GM18951 (cell line): ENCODE results near the gene MYO9B.

Experiments used
- POLR2A ChIP-seq: IDR thresholded peaks from 4 replicates; pipeline ENCODE4 v1.6.1; 2011; ENCODE audit warnings: mild to moderate bottlenecking; ENCODE audit not compliant: insufficient read length, insufficient read depth; ENCODE audit errors: extremely low read depth
- in situ Hi-C: fragments of 300-500 bp; cut with MboI; formaldehyde crosslinking; loops from one replicate; pipeline ENCODE4 v1.12.0; 2022; ENCODE audit warnings: low sequenced_read_pairs, mixed read lengths, inconsistent platforms; ENCODE audit not compliant: unreplicated experiment

Gene MYO9B

DNA sequence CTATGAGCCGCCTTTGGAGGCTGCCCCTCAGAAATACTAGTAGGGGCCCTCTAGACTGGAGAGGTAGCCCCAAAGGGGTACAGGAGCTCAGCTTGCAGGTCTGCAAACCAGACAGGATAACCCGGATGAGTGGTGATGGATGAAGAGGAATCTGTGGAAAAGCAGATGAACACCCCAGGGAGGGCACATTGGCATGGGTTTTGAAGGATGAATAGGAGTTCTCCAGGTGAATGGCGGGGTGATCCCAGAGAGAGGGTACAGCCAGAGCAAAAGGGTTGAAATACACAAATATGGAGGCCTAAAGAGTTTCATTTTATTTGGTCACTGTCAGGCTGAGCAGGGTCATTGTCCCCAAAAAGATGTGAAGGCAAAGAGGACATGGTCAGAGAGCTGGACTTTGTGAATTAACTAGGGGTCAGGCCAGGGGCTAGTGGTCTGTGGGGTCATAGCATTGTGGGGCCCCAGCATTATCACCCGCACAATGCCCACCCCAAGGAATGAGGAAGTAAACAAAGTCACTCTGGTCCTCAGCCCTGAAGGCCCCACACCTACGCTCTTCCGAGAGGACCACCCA is 165.3 kb downstream of the MYO9B start:
- TF ChIP-seq POLR2A = no peak
- in situ Hi-C loops = no loop called here

DNA sequence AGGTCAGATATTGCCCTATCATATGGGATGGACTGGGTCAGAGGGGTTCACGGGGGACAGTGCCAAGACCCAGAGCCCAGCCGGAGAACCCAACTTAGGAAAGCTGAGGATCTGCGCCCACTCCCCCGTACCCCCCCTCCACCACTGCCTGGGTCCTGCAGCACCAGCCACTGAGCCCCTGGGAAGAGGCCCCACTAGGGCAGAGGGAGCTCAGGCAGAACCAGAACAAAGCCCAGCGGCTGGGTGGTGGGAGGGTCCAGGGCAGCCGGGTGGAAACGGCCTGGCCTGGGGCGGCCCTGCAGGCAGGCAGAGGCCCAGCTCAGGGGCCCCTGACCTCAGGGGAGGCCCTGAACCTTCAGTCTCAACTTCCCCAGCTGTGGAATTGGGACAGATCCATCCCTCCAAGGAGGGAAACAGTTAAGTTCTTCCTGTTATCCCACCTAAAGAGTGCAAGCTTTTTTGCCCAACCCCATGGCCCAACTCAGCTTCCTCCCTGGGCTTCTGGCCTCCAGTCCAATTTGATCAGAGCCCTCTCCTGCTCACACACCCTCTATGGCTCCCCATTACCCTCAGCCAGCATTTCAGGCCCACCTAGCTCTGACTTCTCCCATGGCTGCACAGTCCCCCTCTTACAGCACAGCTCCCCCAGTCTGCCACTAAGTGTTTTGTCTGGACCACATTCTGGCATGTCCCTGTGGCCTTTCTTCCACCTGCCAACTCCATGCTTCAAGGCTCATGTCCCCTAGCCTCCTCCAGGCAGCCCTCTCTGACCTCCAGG is 167.0 kb downstream of the MYO9B start:
- no peak for TF ChIP-seq POLR2A
- in situ Hi-C loops = no loop called here

DNA sequence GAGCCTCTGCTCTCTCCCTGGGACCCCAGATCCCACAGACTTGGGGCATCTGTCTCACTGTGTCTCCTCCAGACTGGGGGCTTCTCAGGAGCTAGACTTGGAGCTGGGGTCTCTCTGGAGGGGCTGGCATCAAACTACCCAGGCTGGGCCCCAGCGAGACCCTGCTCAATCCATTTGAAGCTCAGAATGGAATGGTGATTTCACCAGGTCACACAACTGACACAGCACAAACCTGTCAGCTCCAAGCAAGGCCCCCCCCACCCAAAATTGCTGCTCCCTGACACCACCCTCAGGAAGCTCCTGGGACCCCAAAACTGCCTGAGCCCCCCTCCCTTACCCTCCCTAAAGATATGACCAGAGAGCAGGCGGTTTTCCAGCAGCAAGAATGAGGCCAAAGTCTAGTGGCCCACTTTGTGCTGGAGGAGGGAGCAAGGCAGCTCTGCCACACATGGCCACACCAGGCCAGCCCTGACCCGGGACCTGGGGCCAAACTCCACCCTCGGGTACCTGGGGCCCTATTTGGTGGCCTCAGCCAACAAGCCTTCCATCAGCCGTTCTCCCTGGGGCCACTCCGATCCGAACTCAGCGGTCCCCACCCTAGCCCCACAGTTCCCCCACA is 167.7 kb downstream of the MYO9B start:
- in situ Hi-C loops = no loop called here

DNA sequence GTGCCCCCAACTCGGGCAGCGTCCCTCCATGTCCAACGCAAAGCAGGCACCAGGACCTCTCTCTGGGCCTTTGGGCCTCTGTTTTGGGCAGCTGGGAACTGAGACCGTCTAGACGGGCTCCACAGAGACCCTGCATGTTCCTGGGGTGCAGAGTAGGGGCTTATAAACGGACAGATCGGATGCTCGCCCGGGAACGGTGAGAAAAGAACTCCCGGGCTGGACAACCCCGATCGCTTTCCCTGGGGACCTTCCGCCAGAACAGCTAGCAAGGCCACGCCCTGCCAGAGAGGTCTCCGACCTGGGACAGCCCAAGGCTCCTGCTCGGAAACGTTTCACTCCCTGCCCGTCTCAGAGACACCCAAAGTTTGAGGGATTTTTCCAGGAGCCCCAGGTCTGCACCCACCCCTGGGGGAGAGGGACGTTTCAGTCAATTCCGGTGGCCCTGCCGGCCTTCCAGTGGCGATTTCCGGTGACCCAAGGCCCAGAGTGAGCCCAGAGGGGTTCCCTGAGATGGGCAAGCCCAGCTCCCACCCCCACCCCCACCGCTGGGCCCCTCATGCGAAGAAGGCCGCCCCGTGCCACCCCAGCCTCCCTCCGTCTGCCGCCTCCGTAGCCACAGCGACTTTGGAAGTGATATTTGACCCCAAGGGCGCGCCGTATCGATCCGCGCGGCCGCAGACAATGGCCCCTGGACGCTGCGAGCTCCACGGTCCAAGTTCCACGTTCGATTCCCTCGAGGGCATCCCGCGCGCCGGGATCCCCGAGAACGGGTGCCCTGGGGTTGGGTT is 168.4 kb downstream of the MYO9B start:
- in situ Hi-C loops = no loop called here
- TF ChIP-seq POLR2A = no peak

More for the DNA sequence above, 167.7 kb downstream of the MYO9B start:
- TF ChIP-seq POLR2A = no peak

DNA sequence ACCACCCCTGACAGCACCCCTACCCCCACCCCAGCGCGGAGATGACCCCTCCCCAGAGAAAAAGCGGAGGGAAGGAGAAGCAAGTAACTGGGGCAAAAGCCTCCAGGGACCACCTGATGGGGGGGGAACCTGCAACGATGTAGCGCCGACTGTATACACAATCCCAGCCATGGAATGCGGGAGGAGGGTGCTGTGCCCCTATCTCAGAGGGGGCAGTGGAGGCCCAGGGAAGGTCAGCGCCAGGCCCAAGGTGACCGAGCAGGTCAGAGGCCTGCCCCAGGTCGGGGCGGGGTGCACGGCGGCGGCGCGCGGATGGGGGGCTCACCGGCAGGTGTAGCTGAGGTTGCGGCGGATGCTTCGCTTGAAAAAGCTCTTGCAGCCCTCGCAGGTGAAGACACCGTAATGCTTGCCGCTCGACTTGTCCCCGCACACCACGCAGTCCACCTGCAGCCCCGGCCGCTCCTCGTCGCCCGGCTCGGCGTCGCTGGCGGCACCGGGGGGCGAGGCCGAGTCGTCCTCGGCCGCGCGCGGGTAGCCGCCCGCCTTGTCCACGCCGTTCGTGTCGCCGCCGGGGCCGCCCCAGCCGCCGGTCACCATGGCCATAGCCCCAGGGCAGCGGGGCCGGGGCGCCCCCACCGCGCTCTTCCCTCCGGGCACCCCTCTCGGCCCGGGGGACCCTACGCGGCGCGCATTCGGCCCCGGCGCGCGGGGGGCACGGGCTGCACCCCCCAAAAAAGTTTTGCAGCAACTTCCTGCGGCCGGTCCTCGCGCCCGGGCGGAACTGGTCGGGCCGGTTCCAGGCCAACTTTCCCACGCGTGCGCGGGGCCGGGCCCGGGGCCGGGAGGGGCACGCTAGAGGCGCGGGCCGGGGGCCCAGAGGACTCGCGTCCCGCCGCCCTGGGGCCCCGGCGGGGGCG is 169.3 kb downstream of the MYO9B start:
- in situ Hi-C loops = no loop called here
- TF ChIP-seq POLR2A = no peak

DNA sequence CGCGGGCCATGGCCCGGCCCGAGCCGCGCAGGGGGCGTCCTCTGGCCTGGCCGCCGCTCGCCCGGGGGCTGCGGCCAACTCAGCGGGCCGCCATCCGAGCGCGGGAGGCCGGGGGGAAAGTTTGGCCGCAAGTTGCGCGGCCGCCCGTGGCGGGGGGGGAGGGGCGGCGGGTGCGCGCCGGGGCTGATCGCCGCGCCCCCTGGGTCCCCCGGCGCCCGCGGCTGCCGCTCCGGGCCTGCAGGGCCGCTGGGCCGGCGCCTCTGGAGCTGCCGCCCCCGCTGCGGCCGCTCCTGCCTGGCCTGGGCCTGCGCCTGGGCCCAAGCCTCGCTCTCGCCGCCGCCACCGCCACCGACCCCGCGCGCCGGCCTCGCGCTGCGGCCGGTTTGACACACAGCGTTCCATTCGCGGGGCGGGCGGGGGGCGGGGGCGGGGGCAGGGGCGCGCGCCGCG is 170.0 kb downstream of the MYO9B start, which contains the start of gene NR2F6:
TSS of gene NR2F6 (minus strand) at position 385 of the 450 bp plus-strand sequence. CDS start 699 bp downstream, outside the sequence.
- TF ChIP-seq POLR2A = no peak
- in situ Hi-C loops = no loop called here

DNA sequence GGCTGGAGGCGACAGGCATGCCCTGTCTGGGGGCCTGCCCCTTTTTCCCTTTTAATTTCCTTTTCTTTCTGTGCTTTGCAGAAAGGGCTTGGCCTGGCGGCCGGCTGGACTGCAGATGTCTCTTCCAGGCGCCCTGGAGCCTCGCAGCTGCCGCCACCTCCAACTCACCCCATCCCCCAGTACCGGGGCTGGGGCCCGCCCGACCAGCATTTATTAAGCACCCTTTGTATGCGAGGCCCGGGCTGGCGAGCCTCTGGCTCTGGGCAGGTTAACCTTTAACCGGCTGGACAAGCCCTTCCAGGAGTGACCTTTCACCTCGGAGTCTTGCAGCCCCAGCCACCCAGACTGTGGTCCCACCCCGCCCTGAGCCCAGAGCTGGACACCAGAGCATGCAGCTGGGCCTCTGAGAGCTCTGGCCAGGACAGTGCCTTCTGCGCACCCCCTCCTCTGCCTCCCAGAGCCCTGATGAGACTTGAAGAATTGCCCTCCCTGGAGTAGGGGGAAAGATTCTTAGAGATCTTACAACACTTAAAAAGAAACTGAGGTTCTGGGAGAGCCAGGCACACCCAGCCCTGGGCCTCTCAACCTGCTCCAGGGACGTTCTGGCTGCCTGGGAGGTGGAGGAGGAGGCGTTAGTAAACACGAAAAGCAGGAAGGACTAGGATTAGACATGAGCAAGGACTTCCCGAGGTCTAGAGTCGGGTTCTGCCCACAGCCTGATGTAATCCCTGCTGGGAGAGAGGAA is 171.3 kb downstream of the MYO9B start:
- no peak for TF ChIP-seq POLR2A
- in situ Hi-C loops = no loop called here

DNA sequence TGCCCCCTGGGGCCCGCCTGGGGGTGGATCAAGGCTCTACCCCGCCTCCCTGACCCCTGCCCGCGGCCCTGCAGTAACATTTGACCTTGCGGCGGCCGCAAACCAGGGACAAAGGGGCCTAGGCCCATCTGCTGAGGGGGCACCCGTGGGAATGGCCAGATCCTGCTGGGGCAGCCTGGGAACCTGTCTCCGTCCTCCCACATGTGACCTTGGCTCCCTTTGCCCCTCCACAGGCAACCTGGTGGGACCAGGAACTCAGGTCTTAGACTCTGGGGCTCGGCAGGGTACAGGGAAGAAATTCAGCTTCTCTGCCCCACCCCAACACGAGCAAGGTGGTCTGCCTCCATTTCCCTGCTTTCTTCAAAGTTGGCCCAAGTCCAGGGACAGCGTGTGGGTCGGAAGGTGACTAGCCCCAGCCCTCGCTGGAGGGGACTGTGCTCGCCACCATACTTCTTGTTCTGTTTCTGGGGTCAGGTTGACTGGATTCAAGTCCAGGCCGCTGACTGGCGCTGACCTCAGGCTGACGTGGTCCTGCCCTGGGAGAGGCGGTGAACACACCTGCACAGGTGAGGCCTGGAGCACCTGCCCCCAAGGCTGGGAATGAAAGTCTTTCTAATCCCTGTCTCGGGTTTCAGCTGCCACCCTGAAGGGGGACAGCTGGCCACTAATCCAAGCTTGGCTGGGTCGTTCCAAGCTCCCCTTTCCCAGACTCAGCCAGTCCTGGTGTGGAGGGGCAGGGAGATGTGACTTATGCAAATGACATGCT is 172.6 kb downstream of the MYO9B start:
- in situ Hi-C loops = no loop called here
- no peak for TF ChIP-seq POLR2A

DNA sequence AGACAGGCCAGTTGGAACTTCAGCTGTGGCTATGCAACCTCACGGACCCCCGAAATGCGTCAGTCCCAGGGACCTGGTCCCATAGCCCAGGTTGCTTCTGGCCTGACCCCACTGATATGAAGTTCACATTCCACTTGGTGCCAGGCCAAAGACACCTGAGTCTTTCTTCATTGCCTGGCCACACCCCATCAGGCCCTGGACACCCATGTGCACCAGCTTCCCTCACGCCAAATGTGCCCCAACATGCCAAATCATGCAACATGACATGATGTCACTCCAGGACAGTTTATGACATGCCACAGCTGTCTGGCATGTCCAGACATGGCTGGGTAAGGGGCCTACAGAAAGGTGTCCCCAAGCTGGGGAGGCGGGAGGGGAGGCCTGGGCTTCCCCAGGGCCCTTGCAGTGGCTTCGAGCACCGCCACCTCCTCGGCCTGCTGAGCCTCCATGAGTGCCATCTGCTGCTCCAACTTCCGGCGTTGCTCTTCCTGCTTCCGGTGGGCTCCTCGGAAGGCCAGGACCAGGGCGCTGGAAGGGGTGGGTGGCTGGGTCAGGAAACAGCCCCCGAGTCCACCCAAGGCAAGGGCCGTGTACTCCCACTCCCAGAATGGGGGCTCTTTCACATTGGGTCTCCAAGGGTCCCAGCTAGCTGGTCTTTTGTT is 174.4 kb downstream of the MYO9B start:
- TF ChIP-seq POLR2A = no peak
- in situ Hi-C loops = no loop called here

DNA sequence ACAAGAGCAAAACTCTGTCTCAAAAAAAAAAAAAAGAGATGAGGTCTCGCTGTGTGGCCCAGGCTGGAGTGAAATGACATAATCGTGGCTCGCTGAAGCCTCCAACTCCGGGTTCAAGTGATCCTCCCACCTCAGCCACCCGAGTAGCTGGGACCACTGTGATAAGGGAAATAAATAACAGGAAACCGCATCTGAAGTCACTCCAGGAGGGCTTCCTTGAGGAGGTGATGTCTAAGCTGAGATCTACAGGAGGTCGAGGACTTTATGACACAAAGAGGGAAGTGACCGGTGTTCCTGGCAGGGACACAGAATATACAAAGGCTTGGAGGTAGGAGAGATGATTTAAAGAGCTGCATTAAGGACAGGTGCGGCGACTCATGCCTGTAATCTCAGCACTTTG is 179.1 kb downstream of the MYO9B start:
- in situ Hi-C loops = no loop called here

More for the DNA sequence above, 179.1 kb downstream of the MYO9B start:
- no peak for TF ChIP-seq POLR2A
